H1 (cell line): ENCODE data around the gene VPS51. TPM values are rescaled to one million over a fixed set of nuclear protein-coding genes. Genes with fewer than 3 reads are reported as not detected.

ENCODE experiments used
- CTCF ChIA-PET: fragments of 300-600 bp; sonication (Branson Sonifier 250); formaldehyde crosslinking; loops from one replicate; lab custom pipeline; 2021; ENCODE audit not compliant: partially characterized antibody; lab: Charles Lee
- POLR2A ChIA-PET: fragments of 300-600 bp; sonication (Branson Sonifier 250); formaldehyde crosslinking; loops from one replicate; lab custom pipeline; 2021; ENCODE audit warnings: inconsistent platforms; ENCODE audit not compliant: partially characterized antibody; lab: Charles Lee
- DNase-seq, 2 experiments: peaks; one replicate each; pipeline versions ENCODE4 v3.0.0 to v3.0.0-alpha.2; 2010 to 2022; ENCODE audit warnings: low spot score in 2 of 2, low read depth in 1 of 2, mixed read lengths in 1 of 2
- FAIRE-seq: peaks from 2 replicates; lab custom pipeline; 2011; peaks lifted over from hg19 to GRCh38; lab: Jason Lieb, UNC
- H2AFZ ChIP-seq: 2 replicates; pipeline ENCODE4 v1.8.1; 2012; ENCODE audit warnings: low read length, inconsistent platforms
- H2AK5ac ChIP-seq: 2 replicates; pipeline ENCODE4 v1.6.1; 2013; ENCODE audit warnings: low read depth, low read length
- H2BK120ac ChIP-seq: replicated peaks from 2 replicates; pipeline ENCODE3; 2013; ENCODE audit warnings: low read depth, low read length, inconsistent platforms
- H2BK12ac ChIP-seq: 2 replicates; pipeline ENCODE4 v1.6.1; 2013; ENCODE audit warnings: low read depth, low read length
- H2BK15ac ChIP-seq: 2 replicates; pipeline ENCODE4 v1.6.1; 2013; ENCODE audit warnings: low read length
- H2BK20ac ChIP-seq: 2 replicates; pipeline ENCODE4 v1.6.1; 2013; ENCODE audit warnings: low read length
- H2BK5ac ChIP-seq: 2 replicates; pipeline ENCODE4 v1.6.1; 2013; ENCODE audit warnings: low read depth, low read length
- H3K14ac ChIP-seq: 2 replicates; pipeline ENCODE4 v1.6.1; 2013; ENCODE audit warnings: inconsistent platforms; ENCODE audit not compliant: insufficient read length
- H3K18ac ChIP-seq: 2 replicates; pipeline ENCODE4 v1.6.1; 2013; ENCODE audit warnings: low read length; ENCODE audit errors: extremely low read depth
- H3K23ac ChIP-seq: 2 replicates; pipeline ENCODE4 v1.6.1; 2013; ENCODE audit warnings: inconsistent platforms; ENCODE audit not compliant: insufficient read length
- H3K23me2 ChIP-seq: 2 replicates; pipeline ENCODE4 v1.6.1; 2013; ENCODE audit warnings: low read depth, low read length
- H3K27ac ChIP-seq: 2 replicates; pipeline ENCODE4 v1.6.1; 2011; ENCODE audit warnings: low read depth, low read length, inconsistent platforms
- H3K27me3 ChIP-seq, 4 experiments: replicated peaks in 1 of 4; 1 replicate in 1 of 4; 2 replicates in 3 of 4; pipeline versions ENCODE4 v1.6.1 to v1.8.1; 2011 to 2013; ENCODE audit warnings: low read length in 3 of 4, mild to moderate bottlenecking in 3 of 4, inconsistent platforms in 2 of 4, mixed read lengths in 2 of 4, moderate library complexity in 1 of 4; ENCODE audit not compliant: control insufficient read depth in 3 of 4, insufficient read depth in 3 of 4; ENCODE audit errors: extremely low read depth in 1 of 4
- H3K36me3 ChIP-seq, 4 experiments: 2 replicates each; pipeline versions ENCODE4 v1.6.1 to v1.8.1; 2011 to 2013; ENCODE audit warnings: mild to moderate bottlenecking in 4 of 4, low read length in 3 of 4, moderate library complexity in 2 of 4, control low read depth in 1 of 4, inconsistent platforms in 1 of 4; ENCODE audit not compliant: insufficient read depth in 4 of 4, control insufficient read depth in 2 of 4
- H3K4ac ChIP-seq: replicated peaks from 2 replicates; pipeline ENCODE3; 2013; ENCODE audit warnings: low read length, low read depth, mixed read lengths, inconsistent platforms; ENCODE audit not compliant: insufficient read length
- H3K4me1 ChIP-seq, 4 experiments: replicated peaks in 1 of 4; 1 replicate in 1 of 4; 2 replicates in 3 of 4; pipeline versions ENCODE4 v1.6.1 to v1.8.1; 2011 to 2013; ENCODE audit warnings: low read length in 3 of 4, inconsistent platforms in 2 of 4, mixed read lengths in 1 of 4; ENCODE audit not compliant: insufficient read depth in 4 of 4, control insufficient read depth in 3 of 4
- H3K4me2 ChIP-seq, 2 experiments: 2 replicates each; pipeline versions ENCODE4 v1.6.1 to v1.8.1; 2011 to 2013; ENCODE audit warnings: low read depth in 2 of 2, low read length in 2 of 2, control low read depth in 1 of 2, inconsistent platforms in 1 of 2, mild to moderate bottlenecking in 1 of 2; ENCODE audit not compliant: insufficient read depth in 1 of 2
- H3K4me3 ChIP-seq, 4 experiments: fragments of 200-600, 300-600 bp in 1 of 4; sonication (generic), shearing (Covaris generic), sonication (Bioruptor Twin) in 1 of 4; 2 replicates each; pipeline versions ENCODE4 v1.5.1 to v1.8.1; 2011 to 2016; ENCODE audit warnings: low read length in 4 of 4, low read depth in 3 of 4, control low read depth in 2 of 4, inconsistent platforms in 2 of 4, mild to moderate bottlenecking in 2 of 4, mixed read lengths in 1 of 4, moderate library complexity in 1 of 4; ENCODE audit not compliant: insufficient read depth in 2 of 4; ENCODE audit errors: extremely low read depth in 1 of 4
- H3K56ac ChIP-seq: replicated peaks from 2 replicates; pipeline ENCODE3; 2013; ENCODE audit warnings: low read depth, mild to moderate bottlenecking, mixed read lengths, low read length, inconsistent platforms; ENCODE audit not compliant: insufficient read length
- H3K79me1 ChIP-seq: 2 replicates; pipeline ENCODE4 v1.6.1; 2013; ENCODE audit warnings: low read depth, low read length, control low read depth
- H3K79me2 ChIP-seq, 2 experiments: 2 replicates each; pipeline versions ENCODE4 v1.6.1 to v1.8.1; 2012 to 2013; ENCODE audit warnings: low read length in 2 of 2, mild to moderate bottlenecking in 2 of 2, inconsistent platforms in 1 of 2; ENCODE audit not compliant: insufficient read depth in 2 of 2, control insufficient read depth in 1 of 2
- H3K9ac ChIP-seq, 4 experiments: replicated peaks in 1 of 4; 1 replicate in 1 of 4; 2 replicates in 3 of 4; pipeline versions ENCODE4 v1.6.1 to v1.8.1; 2011 to 2013; ENCODE audit warnings: low read depth in 3 of 4, low read length in 3 of 4, control low read depth in 2 of 4, mild to moderate bottlenecking in 2 of 4, moderate library complexity in 2 of 4, inconsistent platforms in 1 of 4; ENCODE audit errors: extremely low read depth in 1 of 4
- H3K9me3 ChIP-seq, 2 experiments: 2 replicates each; pipeline versions ENCODE4 v1.6.1 to v1.8.1; 2012 to 2013; ENCODE audit warnings: mild to moderate bottlenecking in 2 of 2, moderate library complexity in 2 of 2, control low read depth in 1 of 2, inconsistent platforms in 1 of 2, low read depth in 1 of 2, low read length in 1 of 2, mixed read lengths in 1 of 2; ENCODE audit not compliant: insufficient read depth in 2 of 2
- H4K20me1 ChIP-seq, 2 experiments: replicated peaks in 1 of 2; 2 replicates each; pipeline versions ENCODE3 to v1.8.1; 2011 to 2013; ENCODE audit warnings: inconsistent platforms in 2 of 2, low read length in 2 of 2, mild to moderate bottlenecking in 1 of 2; ENCODE audit not compliant: insufficient read depth in 2 of 2, control insufficient read depth in 1 of 2
- H4K5ac ChIP-seq: 2 replicates; pipeline ENCODE4 v1.6.1; 2013; ENCODE audit warnings: low read length, low read depth, mixed read lengths, inconsistent platforms; ENCODE audit not compliant: insufficient read length
- H4K8ac ChIP-seq: 2 replicates; pipeline ENCODE4 v1.8.0; 2013; ENCODE audit warnings: mild to moderate bottlenecking, moderate library complexity, low read length, inconsistent platforms; ENCODE audit not compliant: insufficient read depth; ENCODE audit errors: extremely low read depth
- H4K91ac ChIP-seq: replicated peaks from 2 replicates; pipeline ENCODE3; 2013; ENCODE audit warnings: low read length, mixed read lengths, inconsistent platforms; ENCODE audit not compliant: insufficient read length
- BCL11A ChIP-seq, 2 experiments: IDR thresholded peaks; one replicate each; pipeline ENCODE4 v1.6.1; 2011; ENCODE audit warnings: low read depth in 2 of 2, low read length in 2 of 2, mild to moderate bottlenecking in 2 of 2
- CBX5 ChIP-seq: fragments of 300-800, 300-1000 bp; sonication (generic); IDR thresholded peaks from 2 replicates; pipeline ENCODE4 v1.7.1; 2016; ENCODE audit warnings: antibody characterized with exemption, low read length, low read depth
- CEBPB ChIP-seq: IDR thresholded peaks from 2 replicates; pipeline ENCODE4 v1.6.1; 2012; ENCODE audit warnings: low read depth, low read length
- CHD1 ChIP-seq: IDR thresholded peaks from 2 replicates; pipeline ENCODE4 v1.6.1; 2012; ENCODE audit warnings: low read depth, low read length, improper control_type of control experiment
- E2F6 ChIP-seq: IDR thresholded peaks from 2 replicates; pipeline ENCODE4 v1.6.1; 2012; ENCODE audit warnings: inconsistent platforms
- HDAC6 ChIP-seq: IDR thresholded peaks from one replicate; pipeline ENCODE4 v1.7.1; 2012; ENCODE audit warnings: low read depth, mild to moderate bottlenecking, inconsistent platforms, low read length, moderate library complexity
- KDM1A ChIP-seq: fragments of 200-600, 300-600 bp; sonication (generic); IDR thresholded peaks from 2 replicates; pipeline ENCODE4 v1.7.1; 2016; ENCODE audit warnings: mild to moderate bottlenecking, low read length, borderline replicate concordance
- NRF1 ChIP-seq: IDR thresholded peaks from 2 replicates; pipeline ENCODE4 v1.6.1; 2011; ENCODE audit warnings: mild to moderate bottlenecking, low read depth, low read length, improper control_type of control experiment
- SAP30 ChIP-seq: fragments of 300-600 bp; sonication (generic); IDR thresholded peaks from 2 replicates; pipeline ENCODE4 v1.7.1; 2012; ENCODE audit warnings: low read length, moderate library complexity, mild to moderate bottlenecking, inconsistent platforms; ENCODE audit not compliant: insufficient read depth, insufficient replicate concordance
- TAF7 ChIP-seq: optimal IDR thresholded peaks from 2 replicates; pipeline ENCODE3; 2011; ENCODE audit warnings: low read depth, mild to moderate bottlenecking, inconsistent platforms, low read length, moderate library complexity, borderline replicate concordance
- TEAD4 ChIP-seq: IDR thresholded peaks from 2 replicates; pipeline ENCODE4 v1.6.1; 2012; ENCODE audit warnings: low read depth, low read length, inconsistent platforms, mixed read lengths
- WGBS, 2 experiments: shearing (Covaris generic) in 1 of 2; methylation state at CpG; one replicate each; pipeline versions ENCODE4 v1.1.6 to v1.1.7; 2013 to 2015; ENCODE audit warnings: low lambda C conversion rate in 2 of 2, mixed read lengths in 2 of 2, inconsistent platforms in 1 of 2, low coverage in 1 of 2, missing lambda C conversion rate in 1 of 2; ENCODE audit not compliant: insufficient replicate concordance in 2 of 2, insufficient coverage in 1 of 2, insufficient read length in 1 of 2; ENCODE audit errors: extremely low coverage in 1 of 2, missing lambda C conversion rate in 1 of 2; 5-methylcytosine and 5-hydroxymethylcytosine counted together
- polyA plus RNA-seq, 7 experiments: library from polyadenylated mRNA; depleted of rRNA in 3 of 7; stranded (reverse) in 5 of 7; unstranded in 2 of 7; fragments of >200 nt in 5 of 7; fragments of 200-250 nt in 2 of 7; gene quantifications; 1 replicate in 5 of 7; 2 replicates in 1 of 7; 4 replicates in 1 of 7; pipeline versions ENCODE4 v1.2.1 to v1.2.3, GENCODE V29; 2011 to 2013; ENCODE audit warnings: missing spikeins in 2 of 7, mixed read lengths in 2 of 7
- total RNA-seq: library from RNA; stranded (reverse); fragmentation: NEBNext Ultra II Directional; extraction: Animal tissue kit (Norgen Biotek cat#: 25700); gene quantifications from 2 replicates; pipeline ENCODE4 v1.2.1, GENCODE V29; 2021
- TF ChIP-seq, protein P1 (sequence below): IDR thresholded peaks from 2 replicates; pipeline ENCODE4 v1.6.1; 2012; ENCODE audit warnings: inconsistent platforms

VPS51 gene
- total and polyA plus RNA-seq, 2 of the 8 experiments (the other 6 are each of a cell fraction or from before 2014, with no cell fraction given) = 97.4 to 142 TPM

GRCh38 chr11:65133724-65134123 is 37.7 kb downstream of the VPS51 start:
- Histone ChIP-seq H3K4me1 (peaks cover 0 to 13% (median 7%) of the 10 kb centered on the region in 4 experiments; a peak in 6 of 7 replicates), H3K27me3 (no peaks in the 10 kb centered on the region), H2BK12ac (no peak overlapping the region), H4K8ac (peak overlapping the region; percentile 98), H2BK120ac (no peak overlapping the region), H3K4me2 (peak overlapping the region; percentile 77 to 91), H2AK5ac (no peak overlapping the region), H3K4me3 (peak overlapping the region; percentile 84 to 94 (median 88)), H3K79me2 (peaks cover 0 to 15% of the 10 kb centered on the region in 2 experiments; a peak in 1 of 4 replicates), H3K36me3 (peaks cover 11 to 27% (median 23%) of the 10 kb centered on the region in 4 experiments; a peak in 7 of 8 replicates), H3K9me3 (no peaks in the 10 kb centered on the region), H3K14ac (no peak overlapping the region), H3K4ac (peak overlapping the region; percentile 50), H3K18ac (no peak overlapping the region), H3K79me1 (peaks cover 3% of the 10 kb centered on the region; the same call in 1 of the 2 replicates), H4K5ac (no peak overlapping the region), H3K9ac (peak overlapping the region in 3 of 4 experiments; percentile 31 to 98 (median 88); a peak in 5 of 7 replicates), H2BK5ac (peak overlapping the region; percentile 100; the same call in 1 of the 2 replicates), H2BK20ac (no peak overlapping the region), H4K91ac (no peak overlapping the region), H3K56ac (peak overlapping the region; percentile 34), H3K23me2 (peaks cover 14% of the 10 kb centered on the region), H2BK15ac (no peak overlapping the region), H2AFZ (no peak overlapping the region), H4K20me1 (peaks cover 0 to 11% of the 10 kb centered on the region in 2 experiments), H3K27ac (no peak overlapping the region; the same call in 1 of the 2 replicates), H3K23ac (no peak overlapping the region)
- ChIA-PET POLR2A (interaction anchor here (1.0 to 15.8 kb wide), 7 partner anchors 7 to 198 kb away, joined by 3 to 305 read pairs (median 20); partner anchors contain the start of genes CAPN1, FAU, GPHA2 and MRPL49), CTCF (interaction anchor here (0.6 to 2.9 kb wide), 4 partner anchors 23 to 1195 kb away, joined by 3 to 13 read pairs (median 4); partner anchors contain the start of gene TM7SF2)
- DNase-seq (no peak), FAIRE-seq (no peak)
- 5% methylated on average over 20 of the region's 20 CpGs; no CpG with 5 or more reads in 1 of the 2 experiments for WGBS, 2 experiments
- TF ChIP-seq CBX5 (no peak), TEAD4 (no peak), CEBPB (no peak), SAP30 (no peak), TAF7 (no peak), KDM1A (no peak), NRF1 (no peak), BCL11A (IDR thresholded peaks at IDR 0.05; ENCODE audit: low read depth in 2 of 2, low read length in 2 of 2) (no peak), HDAC6 (no peak), E2F6 (no peak), CHD1 (no peak)
- TF ChIP-seq, protein P1, sequence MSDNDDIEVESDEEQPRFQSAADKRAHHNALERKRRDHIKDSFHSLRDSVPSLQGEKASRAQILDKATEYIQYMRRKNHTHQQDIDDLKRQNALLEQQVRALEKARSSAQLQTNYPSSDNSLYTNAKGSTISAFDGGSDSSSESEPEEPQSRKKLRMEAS = no peak
